Measurements from ENCODE around the gene DOCK6.

DNA sequence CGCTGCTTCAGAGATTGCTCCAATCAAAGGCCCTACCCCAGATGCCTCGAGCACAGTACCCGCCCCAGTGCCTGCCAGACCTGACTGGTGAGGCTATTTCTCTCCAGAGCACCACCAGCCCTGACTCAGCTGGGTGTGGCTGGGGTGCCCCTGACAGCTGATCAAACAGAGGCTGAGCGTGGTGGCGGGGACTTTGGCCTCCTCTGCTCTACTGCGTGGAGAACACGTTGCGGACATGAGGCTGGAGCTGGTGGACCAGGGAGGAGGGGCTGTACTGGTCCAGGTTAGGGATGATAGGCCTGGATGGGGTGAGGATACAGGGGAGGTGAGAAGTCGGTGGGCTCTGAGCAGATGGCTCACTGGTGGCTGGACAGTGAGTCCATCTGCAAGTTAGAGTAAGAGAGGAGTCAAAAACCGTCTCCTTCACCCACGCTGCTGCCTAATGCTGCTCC lies 3.5 kb upstream of the DOCK6 start:
- TF ChIP-seq POLR2AphosphoS5 (IDR thresholded peaks at IDR 0.05; ENCODE audit: low read depth, low read length) (no peak), REST (IDR thresholded peaks at IDR 0.05; ENCODE audit: insufficient read depth in 1 of 2, low read depth in 2 of 2, low read length in 2 of 2) (no peak), FOXP2 (optimal IDR thresholded peaks at IDR 0.05; ENCODE audit: borderline replicate concordance, extremely low read depth, extremely low read length, insufficient read depth) (no peak), SIN3A (IDR thresholded peaks at IDR 0.05; ENCODE audit: borderline replicate concordance, insufficient read depth, low read length) (no peak), TAF1 (IDR thresholded peaks at IDR 0.05; ENCODE audit: borderline replicate concordance, insufficient read depth, low read length) (no peak)
